Astrocyte of the cerebellum (primary cell): ENCODE measurements around the gene CSRNP2.

ENCODE experiments used
- DNase-seq: peaks from one replicate; pipeline ENCODE4 v3.0.0-alpha.2; 2011; ENCODE audit warnings: low read depth
- H3K4me3 ChIP-seq: 2 replicates; pipeline ENCODE4 v1.5.1; 2011; ENCODE audit warnings: mild to moderate bottlenecking, low read depth, low read length, moderate library complexity
- CTCF ChIP-seq: IDR thresholded peaks from 2 replicates; pipeline ENCODE4 v1.5.1; 2012; ENCODE audit warnings: low read length, low read depth, moderate library complexity, mild to moderate bottlenecking; ENCODE audit errors: missing control alignments
- in situ Hi-C: cut with HindIII; loops from 2 replicates; pipeline ENCODE4 v1.10.0; 2017; ENCODE audit warnings: low sequenced_read_pairs

The CSRNP2 gene

GRCh38 chr12:51033457-51034089 is 49.8 kb downstream of the CSRNP2 start:
- in situ Hi-C loops, result no loop called here
- no peak for TF ChIP-seq CTCF
- H3K4me3 ChIP-seq, result no peak overlapping the region
- DNase-seq, result no peak

GRCh38 chr12:51033048-51033447 is 50.3 kb downstream of the CSRNP2 start:
- no peak overlapping the region for H3K4me3 ChIP-seq

GRCh38 chr12:51028813-51029150 is 54.6 kb downstream of the CSRNP2 start:
- TF ChIP-seq CTCF, result no peak
- H3K4me3 ChIP-seq, result no peak overlapping the region
- in situ Hi-C loops, result no loop called here
- DNase-seq, result no peak

More at GRCh38 chr12:51033048-51033447, 50.3 kb downstream of the CSRNP2 start:
- in situ Hi-C loops, result no loop called here
- DNase-seq, result no peak
- no peak for TF ChIP-seq CTCF

- no peak overlapping the region for H3K4me3 ChIP-seq
- in situ Hi-C loops, result no loop called here
- peak; percentile 19 for TF ChIP-seq CTCF
- DNase-seq, result peak; percentile 15
Observed at GRCh38 chr12:51028126-51028812, 55.1 kb downstream of the CSRNP2 start.

- TF ChIP-seq CTCF, result no peak
- DNase-seq, result no peak
- no peak overlapping the region for H3K4me3 ChIP-seq
- in situ Hi-C loops, result no loop called here
Observed at GRCh38 chr12:51027342-51027835, 56.0 kb downstream of the CSRNP2 start.

- peak within 1 kb of the TSS; percentile 77 for H3K4me3 ChIP-seq
- no peak for TF ChIP-seq CTCF
- in situ Hi-C loops, result no loop called here
- peak; percentile 59 for DNase-seq
Observed at GRCh38 chr12:51025836-51026638, 57.4 kb downstream of the CSRNP2 start, which contains the start of gene SLC11A2. TSS of gene SLC11A2 (minus strand) at chr12:51026384. CDS start at chr12:51010728, 15,656 bp downstream.
